ENCODE results near the gene GRAMD2A.

Gene GRAMD2A

DNA sequence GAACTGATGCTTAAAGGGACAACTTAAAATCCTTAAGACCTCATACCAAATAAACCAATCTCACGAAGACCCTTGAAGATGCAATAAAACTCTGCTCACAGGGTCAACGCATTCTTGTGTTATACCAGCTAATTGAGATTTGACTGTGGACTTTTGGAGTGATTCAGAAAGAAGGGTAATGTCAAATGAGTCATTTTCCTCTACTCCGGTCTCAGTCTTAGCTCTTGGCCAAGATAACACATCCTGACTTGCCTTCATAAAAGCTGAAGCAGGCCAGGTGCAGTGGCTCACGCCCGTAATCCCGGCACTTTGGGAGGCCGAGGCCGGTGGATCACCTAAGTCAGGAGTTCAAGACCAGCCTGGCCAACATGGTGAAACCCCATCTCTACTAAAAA, 29.6 kb upstream of the GRAMD2A start:
- H3K27me3 ChIP-seq = no peaks in the 10 kb centered on the region
- H3K4me3 ChIP-seq (ENCODE audit: low read depth, low read length) = peak overlapping the region; percentile 88
- no peaks in the 10 kb centered on the region for H3K9me3 ChIP-seq
- H3K36me3 ChIP-seq = peaks cover 53% of the 10 kb centered on the region
- H3K4me1 ChIP-seq = peaks cover 38% of the 10 kb centered on the region
- TF ChIP-seq, protein P1, sequence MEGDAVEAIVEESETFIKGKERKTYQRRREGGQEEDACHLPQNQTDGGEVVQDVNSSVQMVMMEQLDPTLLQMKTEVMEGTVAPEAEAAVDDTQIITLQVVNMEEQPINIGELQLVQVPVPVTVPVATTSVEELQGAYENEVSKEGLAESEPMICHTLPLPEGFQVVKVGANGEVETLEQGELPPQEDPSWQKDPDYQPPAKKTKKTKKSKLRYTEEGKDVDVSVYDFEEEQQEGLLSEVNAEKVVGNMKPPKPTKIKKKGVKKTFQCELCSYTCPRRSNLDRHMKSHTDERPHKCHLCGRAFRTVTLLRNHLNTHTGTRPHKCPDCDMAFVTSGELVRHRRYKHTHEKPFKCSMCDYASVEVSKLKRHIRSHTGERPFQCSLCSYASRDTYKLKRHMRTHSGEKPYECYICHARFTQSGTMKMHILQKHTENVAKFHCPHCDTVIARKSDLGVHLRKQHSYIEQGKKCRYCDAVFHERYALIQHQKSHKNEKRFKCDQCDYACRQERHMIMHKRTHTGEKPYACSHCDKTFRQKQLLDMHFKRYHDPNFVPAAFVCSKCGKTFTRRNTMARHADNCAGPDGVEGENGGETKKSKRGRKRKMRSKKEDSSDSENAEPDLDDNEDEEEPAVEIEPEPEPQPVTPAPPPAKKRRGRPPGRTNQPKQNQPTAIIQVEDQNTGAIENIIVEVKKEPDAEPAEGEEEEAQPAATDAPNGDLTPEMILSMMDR (IDR thresholded peaks at IDR 0.05; ENCODE audit: low read depth, low read length) = no peak
- DNase-seq = no peak

DNA sequence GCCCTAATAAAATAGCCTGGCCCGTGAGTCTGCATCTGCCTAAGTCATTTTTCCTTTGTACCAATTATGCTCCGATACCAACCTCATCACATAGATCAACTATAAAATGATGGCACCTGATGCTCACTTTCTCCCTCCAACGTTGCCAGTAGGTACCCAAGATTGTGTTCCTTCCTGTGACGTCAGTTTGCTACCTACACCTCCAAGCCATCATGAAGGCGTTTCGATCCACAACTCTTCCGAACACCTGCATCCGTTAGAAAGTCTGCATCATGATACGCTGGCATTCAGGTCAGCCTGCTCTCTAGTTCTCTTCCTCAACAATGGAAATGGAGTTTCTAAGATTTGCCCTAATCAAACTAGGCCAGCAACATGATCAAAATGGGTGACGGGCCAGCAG, 25.7 kb upstream of the GRAMD2A start:
- Histone ChIP-seq H3K4me1 (peaks cover 41% of the 10 kb centered on the region), H3K9me3 (no peaks in the 10 kb centered on the region), H3K27me3 (no peaks in the 10 kb centered on the region), H3K36me3 (peaks cover 82% of the 10 kb centered on the region), H3K4me3 (ENCODE audit: low read depth, low read length) (no peak overlapping the region)
- TF ChIP-seq, protein P1 (IDR thresholded peaks at IDR 0.05; ENCODE audit: low read depth, low read length) = no peak
- DNase-seq = no peak

DNA sequence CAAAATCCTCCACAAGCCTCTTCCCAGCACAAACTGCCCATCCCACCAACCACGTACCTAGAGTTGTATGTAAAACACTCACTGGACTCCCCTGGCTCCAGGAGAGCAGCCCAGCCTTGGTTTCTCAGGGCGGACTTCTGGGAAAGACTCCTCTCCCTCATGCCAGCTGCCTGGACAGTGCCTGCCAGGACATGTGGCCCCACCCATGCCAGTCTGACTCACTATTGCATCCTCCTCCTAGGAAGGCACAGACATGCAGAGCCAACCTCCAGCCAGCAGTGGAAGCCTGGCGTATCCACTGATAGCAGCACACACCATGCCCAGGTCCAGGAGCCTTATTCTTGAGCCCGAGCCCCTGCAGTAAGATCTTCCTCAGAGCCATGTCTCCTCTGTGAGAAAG, 24.8 kb upstream of the GRAMD2A start:
- DNase-seq = peak; percentile 37
- H3K4me1 ChIP-seq = peaks cover 41% of the 10 kb centered on the region
- no peaks in the 10 kb centered on the region for H3K9me3 ChIP-seq
- H3K36me3 ChIP-seq = peaks cover 91% of the 10 kb centered on the region
- no peaks in the 10 kb centered on the region for H3K27me3 ChIP-seq
- no peak overlapping the region for H3K4me3 ChIP-seq (ENCODE audit: low read depth, low read length)
- TF ChIP-seq, protein P1 (IDR thresholded peaks at IDR 0.05; ENCODE audit: low read depth, low read length) = no peak

DNA sequence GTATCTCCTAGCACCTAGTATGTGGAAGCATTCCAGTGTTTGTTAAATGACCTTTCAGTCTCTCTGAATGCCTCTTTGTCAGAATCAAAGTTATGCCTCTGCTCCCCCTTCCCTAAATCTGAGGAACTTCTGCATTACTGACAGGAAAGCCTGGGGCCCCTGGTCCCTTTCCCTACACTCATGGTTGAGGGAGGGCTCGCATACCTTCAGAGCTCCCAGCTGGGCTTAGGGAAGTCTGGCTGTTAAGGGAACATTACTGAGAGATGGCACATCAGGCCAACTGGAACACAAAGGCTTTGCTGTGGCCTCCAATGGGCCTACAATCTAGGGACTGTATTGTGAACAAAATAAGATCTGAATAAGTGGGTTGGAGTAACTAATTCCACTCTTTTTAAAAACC, 23.1 kb upstream of the GRAMD2A start:
- Histone ChIP-seq H3K4me3 (ENCODE audit: low read depth, low read length) (no peak overlapping the region), H3K4me1 (peaks cover 26% of the 10 kb centered on the region), H3K9me3 (no peaks in the 10 kb centered on the region), H3K27me3 (no peaks in the 10 kb centered on the region), H3K36me3 (peaks cover 91% of the 10 kb centered on the region)
- DNase-seq = no peak
- TF ChIP-seq, protein P1 (IDR thresholded peaks at IDR 0.05; ENCODE audit: low read depth, low read length) = no peak

DNA sequence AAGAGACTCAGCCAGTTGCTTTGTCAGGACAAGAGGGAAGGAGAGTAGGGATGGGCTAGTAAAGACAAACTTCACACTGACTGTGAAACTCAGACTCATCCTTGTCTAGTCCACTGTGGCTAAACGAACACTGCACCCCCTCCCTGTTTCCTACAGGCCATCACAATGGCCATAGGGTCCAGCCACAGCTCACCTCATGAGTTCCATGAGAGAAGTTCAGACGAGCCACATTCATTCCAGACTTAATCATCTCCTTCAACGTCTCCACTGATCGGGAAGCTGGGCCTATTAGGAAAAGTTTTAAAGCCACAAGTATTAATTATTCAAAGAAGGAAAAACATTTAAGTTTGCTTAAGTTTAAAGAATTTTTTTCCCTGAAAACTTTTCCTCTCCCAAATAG, 19.6 kb upstream of the GRAMD2A start:
- Histone ChIP-seq H3K27me3 (no peaks in the 10 kb centered on the region), H3K4me1 (peaks cover 3% of the 10 kb centered on the region; the same call in 1 of the 2 replicates), H3K9me3 (no peaks in the 10 kb centered on the region), H3K4me3 (ENCODE audit: low read depth, low read length) (no peak overlapping the region), H3K36me3 (peaks cover 98% of the 10 kb centered on the region)
- no peak for DNase-seq
- TF ChIP-seq, protein P1 (IDR thresholded peaks at IDR 0.05; ENCODE audit: low read depth, low read length) = no peak

DNA sequence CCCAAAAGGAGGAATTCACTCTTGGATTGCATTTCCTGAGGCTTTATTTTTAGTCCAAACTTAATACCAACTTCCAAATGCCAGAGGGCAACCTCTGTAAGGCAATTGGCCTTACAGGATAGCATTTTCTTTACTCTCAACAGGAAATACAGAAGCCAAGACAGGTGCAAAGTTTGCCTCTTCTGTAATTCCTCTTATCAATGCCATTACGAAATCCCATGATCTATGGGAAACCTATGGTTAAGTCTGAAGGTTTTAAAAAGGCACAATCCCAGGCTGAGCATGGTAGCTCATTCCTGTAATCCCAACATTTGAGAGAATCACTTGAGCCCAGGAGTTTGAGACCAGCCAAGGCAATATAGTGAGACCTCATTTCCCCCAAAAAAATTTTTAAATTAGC, 18.5 kb upstream of the GRAMD2A start:
- Histone ChIP-seq H3K4me1 (no peaks in the 10 kb centered on the region), H3K36me3 (peaks cover 100% of the 10 kb centered on the region), H3K27me3 (no peaks in the 10 kb centered on the region), H3K4me3 (ENCODE audit: low read depth, low read length) (no peak overlapping the region), H3K9me3 (no peaks in the 10 kb centered on the region)
- TF ChIP-seq, protein P1 (IDR thresholded peaks at IDR 0.05; ENCODE audit: low read depth, low read length) = no peak
- DNase-seq = no peak

All from BE2C (cell line).